Prostate gland (tissue), 2 donors: ENCODE results near the gene SNX13. TPM values are rescaled to one million over a fixed set of nuclear protein-coding genes. Genes with fewer than 3 reads are reported as not detected.

Source experiments
- DNase-seq: peaks from one replicate; pipeline ENCODE4 v3.0.0-alpha.2; 2019; ENCODE audit warnings: low spot score
- H3K27ac ChIP-seq, 2 donors: fragments of 200-600 bp; sonication (generic); 2 replicates each; pipeline ENCODE4 v1.5.1; 2017 to 2019
- H3K27me3 ChIP-seq: fragments of 200-600 bp; sonication (generic); replicated peaks from 2 replicates; pipeline ENCODE4 v1.5.1; 2019; ENCODE audit not compliant: insufficient read depth
- H3K36me3 ChIP-seq, 2 donors: fragments of 200-600 bp; sonication (generic); 1 replicate in 1 of 2; 2 replicates in 1 of 2; pipeline versions ENCODE4 v1.5.1 to v1.8.1; 2017 to 2019
- H3K4me1 ChIP-seq: fragments of 200-600 bp; sonication (generic); replicated peaks from 2 replicates; pipeline ENCODE4 v1.5.1; 2019
- H3K4me3 ChIP-seq, 2 donors: fragments of 200-600 bp; sonication (generic); 2 replicates each; pipeline ENCODE4 v1.5.1; 2017 to 2019
- H3K9me3 ChIP-seq: fragments of 200-600 bp; sonication (generic); 2 replicates; pipeline ENCODE4 v1.5.1; 2017
- CTCF ChIP-seq, 4 experiments: fragments of 200-600 bp in 2 of 4; fragments of 450-650 bp in 2 of 4; sonication (generic) in 2 of 4; IDR thresholded peaks; 1 replicate in 3 of 4; 2 replicates in 1 of 4; pipeline ENCODE4 v1.5.1; 2016 to 2019; ENCODE audit warnings: antibody characterized with exemption in 4 of 4, mild to moderate bottlenecking in 2 of 4, moderate library complexity in 2 of 4
- POLR2A ChIP-seq: fragments of 450-650 bp; IDR thresholded peaks from one replicate; pipeline ENCODE4 v1.6.1; 2016; ENCODE audit warnings: antibody characterized with exemption, mild to moderate bottlenecking
- POLR2AphosphoS5 ChIP-seq: sonication (generic); formaldehyde crosslinking; IDR thresholded peaks from one replicate; pipeline ENCODE4 v1.6.1; 2017; ENCODE audit warnings: antibody characterized with exemption
- WGBS: methylation state at CpG from one replicate; pipeline ENCODE4 v1.1.5; 2018; 5-methylcytosine and 5-hydroxymethylcytosine counted together
- intact Hi-C: fragments of 100-400 bp; cut with DNase I; formaldehyde crosslinking; loops from one replicate; pipeline ENCODE4 v1.14.2; 2022
- total RNA-seq, 2 donors: library from RNA; depleted of rRNA; stranded (reverse); fragments of >200 nt; gene quantifications; one replicate each; pipeline ENCODE4 v1.1.0, GENCODE V29; 2016

Gene SNX13
- total RNA-seq, 2 donors from 2014 or later, result 46.9 to 63.5 TPM

DNA sequence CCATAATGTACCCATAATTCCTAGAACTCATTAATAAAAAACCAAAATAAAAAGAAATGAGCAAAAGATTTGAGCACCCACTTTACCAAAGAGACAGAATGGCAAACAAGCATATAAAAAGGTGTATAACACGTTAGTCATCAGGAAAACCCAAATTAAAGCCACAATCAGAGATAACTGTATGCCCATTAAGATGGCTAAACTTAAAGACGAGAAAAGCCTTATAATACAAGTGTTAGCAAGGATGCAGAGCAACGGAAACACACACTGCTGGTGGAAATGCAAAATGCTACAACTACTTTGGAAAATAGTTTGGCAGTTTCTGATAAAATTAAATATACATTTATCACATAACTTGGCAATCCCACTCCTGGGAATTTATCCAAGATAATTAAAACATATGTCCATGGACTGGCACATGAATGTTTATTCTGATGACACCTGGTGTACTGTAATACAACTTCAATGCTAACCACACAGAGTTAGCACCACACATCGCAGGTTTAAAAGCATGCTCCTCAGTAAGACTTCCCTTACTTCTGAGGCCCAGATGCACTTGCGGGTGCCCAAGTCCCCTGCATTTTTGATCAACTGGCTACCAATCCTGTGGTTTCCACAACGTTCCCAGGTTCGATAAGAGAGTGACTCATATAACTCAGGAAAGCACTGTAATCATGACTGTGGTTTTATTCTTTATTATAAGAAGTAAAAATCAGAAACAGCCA, 158.6 kb downstream of the SNX13 start:
- H3K4me3 ChIP-seq, result no peak overlapping the region
- 76% methylated on average over 7 of the region's 7 CpGs for WGBS
- no peaks in the 10 kb centered on the region for H3K36me3 ChIP-seq
- H3K27me3 ChIP-seq, result no peaks in the 10 kb centered on the region
- no peaks in the 10 kb centered on the region for H3K9me3 ChIP-seq
- H3K4me1 ChIP-seq, result no peaks in the 10 kb centered on the region
- no peak for DNase-seq
- H3K27ac ChIP-seq, result no peak overlapping the region
- intact Hi-C loops, result no loop called here
- TF ChIP-seq POLR2AphosphoS5 (no peak), POLR2A (no peak), CTCF (IDR thresholded peaks at IDR 0.05) (no peak)

DNA sequence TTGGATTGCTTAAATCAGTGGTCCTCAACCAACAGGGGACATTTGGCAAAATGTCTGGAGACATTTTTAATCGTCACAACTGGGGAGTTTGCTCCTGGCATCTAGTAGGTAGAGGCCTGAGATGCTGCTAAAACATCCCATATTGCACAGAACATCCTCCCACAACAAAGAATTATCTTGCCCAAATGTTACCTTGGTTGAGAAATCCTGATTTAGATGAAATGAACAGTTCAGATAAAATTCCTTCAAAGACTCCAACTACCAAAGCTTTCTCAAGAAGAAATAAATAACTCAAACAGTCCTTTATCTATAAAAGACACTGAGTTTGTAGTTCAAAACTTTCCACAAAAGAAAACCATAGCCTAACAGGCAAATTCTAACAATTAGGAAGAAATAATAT, 160.9 kb downstream of the SNX13 start:
- no peaks in the 10 kb centered on the region for H3K27me3 ChIP-seq
- H3K4me3 ChIP-seq, result no peak overlapping the region
- TF ChIP-seq POLR2AphosphoS5, result no peak
- TF ChIP-seq POLR2A, result no peak
- TF ChIP-seq CTCF (IDR thresholded peaks at IDR 0.05), result no peak
- DNase-seq, result no peak
- H3K27ac ChIP-seq, result no peak overlapping the region
- intact Hi-C loops, result no loop called here
- WGBS, result 96% methylated on average over 1 of the region's 1 CpG
- H3K9me3 ChIP-seq, result no peaks in the 10 kb centered on the region
- no peaks in the 10 kb centered on the region for H3K4me1 ChIP-seq
- no peaks in the 10 kb centered on the region for H3K36me3 ChIP-seq

DNA sequence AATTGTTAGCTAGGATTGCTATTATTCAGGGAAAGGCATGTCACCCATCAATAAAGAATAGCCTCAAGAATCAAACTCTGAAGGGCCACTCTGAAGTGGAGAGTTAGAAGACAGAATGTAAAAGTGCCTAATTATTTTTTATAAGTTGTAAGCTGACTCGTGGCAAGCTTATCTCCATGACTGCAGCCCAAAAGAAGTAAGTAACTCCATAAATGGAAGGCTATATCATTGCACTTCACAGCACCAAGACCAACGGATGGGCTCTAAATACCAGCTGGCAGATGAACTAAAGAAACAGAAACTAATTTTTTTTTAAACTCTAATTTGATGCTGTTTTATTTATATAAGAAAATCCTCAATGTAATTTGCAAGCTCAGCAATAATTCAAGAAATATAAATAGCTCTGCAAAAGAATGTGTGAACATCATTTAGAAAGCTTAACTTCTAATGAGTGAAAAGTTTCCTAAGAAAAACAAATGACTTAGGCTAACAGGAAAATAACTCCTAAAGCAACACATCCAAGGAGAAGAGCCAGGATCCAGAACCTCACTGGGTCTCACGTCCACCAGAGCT, 165.5 kb downstream of the SNX13 start:
- intact Hi-C loops, result no loop called here
- H3K27me3 ChIP-seq, result no peaks in the 10 kb centered on the region
- no peak for DNase-seq
- no peaks in the 10 kb centered on the region for H3K4me1 ChIP-seq
- H3K36me3 ChIP-seq, result no peaks in the 10 kb centered on the region
- no peaks in the 10 kb centered on the region for H3K9me3 ChIP-seq
- WGBS, result 69% methylated on average over 3 of the region's 3 CpGs
- H3K4me3 ChIP-seq, result no peak overlapping the region
- TF ChIP-seq POLR2AphosphoS5 (no peak), POLR2A (no peak), CTCF (IDR thresholded peaks at IDR 0.05) (no peak)
- no peak overlapping the region for H3K27ac ChIP-seq

- Histone ChIP-seq H3K27ac (no peak overlapping the region), H3K4me3 (no peak overlapping the region), H3K9me3 (no peaks in the 10 kb centered on the region), H3K27me3 (no peaks in the 10 kb centered on the region), H3K4me1 (no peaks in the 10 kb centered on the region), H3K36me3 (no peaks in the 10 kb centered on the region)
- no peak for TF ChIP-seq POLR2AphosphoS5
- TF ChIP-seq POLR2A, result no peak
- no peak for TF ChIP-seq CTCF (IDR thresholded peaks at IDR 0.05)
- WGBS, result 74% methylated on average over 2 of the region's 2 CpGs
- intact Hi-C loops, result no loop called here
- no peak for DNase-seq
Measured at GRCh38 chr7:17774248-17774647, 166.0 kb downstream of the SNX13 start.

- no peak for TF ChIP-seq POLR2AphosphoS5
- no peak for TF ChIP-seq POLR2A
- no peak for TF ChIP-seq CTCF (IDR thresholded peaks at IDR 0.05)
- Histone ChIP-seq H3K27me3 (no peaks in the 10 kb centered on the region), H3K4me1 (no peaks in the 10 kb centered on the region), H3K36me3 (no peaks in the 10 kb centered on the region), H3K27ac (no peak overlapping the region), H3K9me3 (no peaks in the 10 kb centered on the region), H3K4me3 (no peak overlapping the region)
- 51% methylated on average over 4 of the region's 4 CpGs for WGBS
- DNase-seq, result no peak
- intact Hi-C loops, result no loop called here
Measured at GRCh38 chr7:17773289-17773626, 167.0 kb downstream of the SNX13 start.
